OCI-LY1 (cell line): ENCODE data around the gene CYP4F2.
"Not testable (repeated sequence)": the region's sequence is repeated elsewhere in the genome, so short reads cannot be mapped to it uniquely, and the experiment has no call there.

Experiments used
- H2AFZ ChIP-seq: fragments of 200-600 bp; sonication (generic), shearing (Covaris generic); 2 replicates; pipeline ENCODE4 v1.6.0; 2014; ENCODE audit warnings: antibody characterized with exemption, mild to moderate bottlenecking, low read length
- H3F3A ChIP-seq: fragments of 200-600 bp; sonication (generic), shearing (Covaris generic); 2 replicates; pipeline ENCODE4 v1.6.0; 2014; ENCODE audit warnings: mild to moderate bottlenecking, antibody characterized with exemption, low read length, moderate library complexity; ENCODE audit not compliant: insufficient read depth
- H3K27ac ChIP-seq: fragments of 200-600 bp; sonication (generic); 2 replicates; pipeline ENCODE4 v1.5.1; 2014; ENCODE audit warnings: low read length, mixed run types, mild to moderate bottlenecking, low read depth; ENCODE audit not compliant: poor library complexity, severe bottlenecking
- H3K27me3 ChIP-seq: fragments of 200-600 bp; sonication (generic); 2 replicates; pipeline ENCODE4 v1.6.0; 2014; ENCODE audit warnings: antibody characterized with exemption, mild to moderate bottlenecking, low read length, moderate library complexity; ENCODE audit not compliant: insufficient read depth
- H3K36me3 ChIP-seq: fragments of 200-600 bp; sonication (generic); 2 replicates; pipeline ENCODE4 v1.6.1; 2014; ENCODE audit warnings: mild to moderate bottlenecking, antibody characterized with exemption, low read length, moderate library complexity, mixed read lengths; ENCODE audit not compliant: insufficient read depth
- H3K4me1 ChIP-seq: fragments of 200-600 bp; sonication (generic); 2 replicates; pipeline ENCODE4 v1.5.1; 2014; ENCODE audit warnings: mild to moderate bottlenecking, low read length, moderate library complexity; ENCODE audit not compliant: insufficient read depth, severe bottlenecking
- H3K4me2 ChIP-seq: fragments of 200-600 bp; sonication (generic), shearing (Covaris generic); 2 replicates; pipeline ENCODE4 v1.6.1; 2014; ENCODE audit warnings: low read length
- H3K4me3 ChIP-seq: fragments of 200-600 bp; sonication (generic); 2 replicates; pipeline ENCODE4 v1.5.1; 2014; ENCODE audit warnings: low read length, low read depth, mild to moderate bottlenecking, mixed read lengths; ENCODE audit not compliant: poor library complexity, severe bottlenecking
- H3K79me2 ChIP-seq: fragments of 200-600 bp; shearing (Covaris generic); 2 replicates; pipeline ENCODE4 v1.6.1; 2016; ENCODE audit warnings: mixed run types, low read length, mixed read lengths; ENCODE audit not compliant: insufficient read depth
- H3K9ac ChIP-seq: fragments of 200-600 bp; sonication (generic), shearing (Covaris generic); 2 replicates; pipeline ENCODE4 v1.6.1; 2014; ENCODE audit warnings: mild to moderate bottlenecking, low read length, mixed read lengths
- H3K9me2 ChIP-seq: fragments of 200-600 bp; sonication (generic), shearing (Covaris generic); 2 replicates; pipeline ENCODE4 v1.6.1; 2014; ENCODE audit warnings: low read depth, mild to moderate bottlenecking, low read length, mixed read lengths
- H3K9me3 ChIP-seq: fragments of 200-600 bp; shearing (Covaris generic); 2 replicates; pipeline ENCODE4 v1.6.1; 2014; ENCODE audit warnings: low read length, mixed read lengths
- H4K20me1 ChIP-seq: fragments of 200-600 bp; sonication (generic), shearing (Covaris generic); 2 replicates; pipeline ENCODE4 v1.6.0; 2016; ENCODE audit warnings: mild to moderate bottlenecking, low read length; ENCODE audit not compliant: insufficient read depth
- EZH2 ChIP-seq: fragments of 200-600 bp; sonication (generic), shearing (Covaris generic); IDR thresholded peaks from 2 replicates; pipeline ENCODE4 v1.8.0; 2017; ENCODE audit warnings: borderline replicate concordance, mixed run types, mild to moderate bottlenecking, antibody characterized with exemption, low read length, moderate library complexity, mixed read lengths
- TF ChIP-seq, protein P1 (sequence below): fragments of 200-600 bp; sonication (generic), shearing (Covaris generic); IDR thresholded peaks from 2 replicates; pipeline ENCODE4 v1.5.1; 2017; ENCODE audit warnings: mild to moderate bottlenecking, antibody characterized with exemption, low read length, moderate library complexity, mixed read lengths

CYP4F2 gene

DNA sequence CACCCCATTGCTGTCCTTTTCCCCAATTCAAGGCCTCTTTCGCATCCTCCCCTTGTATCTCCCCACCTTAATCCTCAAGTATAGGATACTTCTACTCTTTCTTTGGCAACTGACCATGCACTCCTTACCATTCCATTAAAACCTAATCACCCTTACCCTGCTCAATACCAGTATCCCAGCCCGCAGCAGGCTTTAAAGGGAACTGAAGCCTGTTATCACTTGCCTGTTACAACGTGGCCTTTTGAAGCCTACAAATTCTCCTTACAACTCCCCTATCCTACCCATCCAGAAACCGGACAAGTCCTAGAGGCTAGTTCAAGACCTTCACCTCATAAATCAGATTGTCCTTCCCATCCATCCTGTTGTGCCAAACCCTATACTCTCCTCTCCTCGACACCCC, 66.2 kb downstream of the CYP4F2 start:
- no peak for TF ChIP-seq EZH2
- TF ChIP-seq, protein P1, sequence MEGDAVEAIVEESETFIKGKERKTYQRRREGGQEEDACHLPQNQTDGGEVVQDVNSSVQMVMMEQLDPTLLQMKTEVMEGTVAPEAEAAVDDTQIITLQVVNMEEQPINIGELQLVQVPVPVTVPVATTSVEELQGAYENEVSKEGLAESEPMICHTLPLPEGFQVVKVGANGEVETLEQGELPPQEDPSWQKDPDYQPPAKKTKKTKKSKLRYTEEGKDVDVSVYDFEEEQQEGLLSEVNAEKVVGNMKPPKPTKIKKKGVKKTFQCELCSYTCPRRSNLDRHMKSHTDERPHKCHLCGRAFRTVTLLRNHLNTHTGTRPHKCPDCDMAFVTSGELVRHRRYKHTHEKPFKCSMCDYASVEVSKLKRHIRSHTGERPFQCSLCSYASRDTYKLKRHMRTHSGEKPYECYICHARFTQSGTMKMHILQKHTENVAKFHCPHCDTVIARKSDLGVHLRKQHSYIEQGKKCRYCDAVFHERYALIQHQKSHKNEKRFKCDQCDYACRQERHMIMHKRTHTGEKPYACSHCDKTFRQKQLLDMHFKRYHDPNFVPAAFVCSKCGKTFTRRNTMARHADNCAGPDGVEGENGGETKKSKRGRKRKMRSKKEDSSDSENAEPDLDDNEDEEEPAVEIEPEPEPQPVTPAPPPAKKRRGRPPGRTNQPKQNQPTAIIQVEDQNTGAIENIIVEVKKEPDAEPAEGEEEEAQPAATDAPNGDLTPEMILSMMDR: no peak
- Histone ChIP-seq H3K27me3 (no peaks in the 10 kb centered on the region; the same call in 1 of the 2 replicates), H3K36me3 (no peaks in the 10 kb centered on the region), H3K4me2 (no peak overlapping the region), H3K4me3 (no peak overlapping the region), H3K79me2 (no peaks in the 10 kb centered on the region), H3F3A (no peaks in the 10 kb centered on the region), H3K9me3 (no peaks in the 10 kb centered on the region; the same call in 1 of the 2 replicates), H4K20me1 (no peaks in the 10 kb centered on the region), H3K4me1 (peaks cover 2% of the 10 kb centered on the region), H3K9me2 (no peaks in the 10 kb centered on the region), H2AFZ (no peak overlapping the region), H3K9ac (no peak overlapping the region), H3K27ac (no peak overlapping the region)

- Histone ChIP-seq H3K27me3 (no peaks in the 10 kb centered on the region), H3K36me3 (no peaks in the 10 kb centered on the region), H2AFZ (no peak overlapping the region), H4K20me1 (no peaks in the 10 kb centered on the region), H3K9ac (no peak overlapping the region), H3K27ac (no peak overlapping the region), H3K4me2 (no peak overlapping the region), H3K4me1 (no peaks in the 10 kb centered on the region), H3K9me3 (no peaks in the 10 kb centered on the region), H3K9me2 (no peaks in the 10 kb centered on the region), H3K4me3 (no peak overlapping the region), H3K79me2 (no peaks in the 10 kb centered on the region), H3F3A (no peaks in the 10 kb centered on the region)
- TF ChIP-seq, protein P1: no peak
- no peak for TF ChIP-seq EZH2
Observed at GRCh38 chr19:15829786-15830185, 68.1 kb downstream of the CYP4F2 start.

GRCh38 chr19:15829306-15829698, 68.6 kb downstream of the CYP4F2 start:
- H3K79me2 ChIP-seq: no peaks in the 10 kb centered on the region
- no peaks in the 10 kb centered on the region for H3K4me1 ChIP-seq
- no peaks in the 10 kb centered on the region for H3K36me3 ChIP-seq
- H2AFZ ChIP-seq: no peak overlapping the region
- H3K27ac ChIP-seq: no peak overlapping the region
- H3K9me2 ChIP-seq: no peaks in the 10 kb centered on the region
- TF ChIP-seq, protein P1: no peak
- TF ChIP-seq EZH2: no peak
- H3K9me3 ChIP-seq: no peaks in the 10 kb centered on the region
- H4K20me1 ChIP-seq: no peaks in the 10 kb centered on the region
- no peak overlapping the region for H3K9ac ChIP-seq
- no peaks in the 10 kb centered on the region for H3F3A ChIP-seq
- no peak overlapping the region for H3K4me2 ChIP-seq
- H3K27me3 ChIP-seq: no peaks in the 10 kb centered on the region
- H3K4me3 ChIP-seq: no peak overlapping the region

DNA sequence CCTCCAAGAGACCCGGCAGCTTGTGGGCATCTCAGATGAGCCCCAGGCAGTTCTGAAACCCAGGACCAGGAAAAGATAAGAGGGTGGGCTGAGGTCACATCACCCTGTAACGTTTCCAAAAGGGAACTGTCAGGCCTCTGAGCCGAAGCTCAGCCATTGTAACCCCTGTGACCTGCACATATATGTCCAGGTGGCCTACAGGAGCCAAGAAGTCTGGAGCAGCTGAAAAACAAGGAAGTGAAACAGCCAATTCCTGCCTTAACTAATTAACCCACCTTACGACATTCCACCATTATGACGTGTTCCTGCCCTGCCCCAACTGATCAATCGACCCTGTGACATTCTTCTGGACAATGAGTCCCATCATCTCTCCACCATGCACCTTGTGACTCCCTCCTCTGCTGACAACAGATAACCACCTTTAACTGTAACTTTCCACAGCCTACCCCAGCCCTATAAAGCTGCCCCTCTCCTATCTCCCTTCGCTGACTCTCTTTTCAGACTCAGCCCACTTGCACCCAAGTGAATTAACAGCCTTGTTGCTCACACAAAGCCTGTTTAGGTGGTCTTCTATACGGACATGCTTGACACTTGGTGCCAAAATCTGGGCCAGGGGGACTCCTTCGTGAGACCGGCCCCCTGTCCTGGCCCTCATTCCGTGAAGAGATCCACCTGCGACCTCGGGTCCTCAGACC, 69.1 kb downstream of the CYP4F2 start:
- not testable (repeated sequence) for H3K9me3 ChIP-seq, H3K4me3 ChIP-seq, H3K4me1 ChIP-seq, H3K27me3 ChIP-seq, H3K27ac ChIP-seq, H3K4me2 ChIP-seq, H3K9me2 ChIP-seq, H3F3A ChIP-seq, H3K36me3 ChIP-seq, H2AFZ ChIP-seq, H4K20me1 ChIP-seq, H3K79me2 ChIP-seq, H3K9ac ChIP-seq
